Testis (tissue), 3 donors: ENCODE data around the gene ANKRD17. TPM values are rescaled to one million over a fixed set of nuclear protein-coding genes. Genes with fewer than 3 reads are reported as not detected.

Source experiments
- DNase-seq: peaks from one replicate; pipeline ENCODE4 v3.0.0-alpha.2; 2019
- H3K27ac ChIP-seq, 2 donors: fragments of 200-600 bp; sonication (generic); one replicate each; pipeline ENCODE4 v1.5.1; 2019
- H3K27me3 ChIP-seq: fragments of 200-600 bp; sonication (generic); one replicate; pipeline ENCODE4 v1.5.1; 2019
- H3K36me3 ChIP-seq: fragments of 200-600 bp; sonication (generic); one replicate; pipeline ENCODE4 v1.5.1; 2017; ENCODE audit warnings: low read depth; ENCODE audit errors: missing control alignments
- H3K4me1 ChIP-seq: fragments of 200-600 bp; sonication (generic); one replicate; pipeline ENCODE4 v1.5.1; 2019
- H3K4me3 ChIP-seq, 2 donors: fragments of 200-600 bp; sonication (generic); one replicate each; pipeline ENCODE4 v1.5.1; 2017 to 2019
- H3K9me3 ChIP-seq: fragments of 200-600 bp; sonication (generic); one replicate; pipeline ENCODE4 v1.5.1; 2017
- CTCF ChIP-seq, 3 experiments: fragments of 450-650 bp in 2 of 3; fragments of 200-600 bp in 1 of 3; sonication (generic) in 1 of 3; IDR thresholded peaks; one replicate each; pipeline ENCODE4 v1.5.1; 2016 to 2019; ENCODE audit warnings: antibody characterized with exemption in 3 of 3, mild to moderate bottlenecking in 2 of 3, moderate library complexity in 1 of 3
- POLR2A ChIP-seq: fragments of 450-650 bp; IDR thresholded peaks from one replicate; pipeline ENCODE4 v1.6.1; 2017; ENCODE audit warnings: antibody characterized with exemption, mild to moderate bottlenecking, moderate library complexity
- WGBS, 2 donors: methylation state at CpG; one replicate each; pipeline ENCODE4 v1.1.5; 2018; 5-methylcytosine and 5-hydroxymethylcytosine counted together
- intact Hi-C: fragments of 100-400 bp; cut with DNase I; formaldehyde crosslinking; loops from one replicate; pipeline ENCODE4 v1.15.1; 2023; ENCODE audit warnings: low total_unique reads
- polyA plus RNA-seq: library from polyadenylated mRNA; stranded (reverse); fragments of 350-450 nt; fragmentation: Illumina TruSeq; extraction: RNeasy Lipid Tissue Mini Kit (QIAGEN cat#74804); gene quantifications from one replicate; pipeline ENCODE4 v1.2.3, GENCODE V29; 2014; ENCODE audit warnings: low read depth, low replicate concordance; ENCODE audit not compliant: insufficient read depth
- total RNA-seq, 2 donors: library from RNA; depleted of rRNA; stranded (reverse); fragments of >200 nt; gene quantifications; one replicate each; pipeline ENCODE4 v1.2.3, GENCODE V29; 2016

ANKRD17 gene
- total and polyA plus RNA-seq, 3 donors from 2014 or later, result 26.9 to 78.3 (median 68.9) TPM

DNA sequence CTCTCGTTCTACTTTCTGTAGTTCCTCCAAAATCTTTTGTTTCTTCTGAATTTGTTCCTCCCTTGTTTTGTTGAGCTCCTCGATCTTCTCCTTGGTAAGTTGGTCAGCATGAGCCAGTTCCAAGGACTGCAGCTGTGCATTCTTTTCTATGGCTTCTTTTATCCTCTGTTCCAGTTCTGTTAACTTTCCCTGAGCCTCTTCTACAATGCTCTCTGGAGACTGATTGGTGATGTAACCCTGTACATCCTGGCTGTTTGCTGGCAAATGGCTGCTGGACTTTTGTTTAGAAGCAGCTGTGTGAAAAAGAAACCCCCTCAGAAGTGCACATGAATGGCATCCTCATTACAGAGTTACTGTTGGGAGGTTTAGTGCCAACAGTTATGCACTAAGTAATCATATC is 118.6 kb downstream of the ANKRD17 start:
- Histone ChIP-seq H3K27me3 (no peaks in the 10 kb centered on the region), H3K27ac (no peak overlapping the region), H3K4me3 (no peak overlapping the region), H3K9me3 (no peaks in the 10 kb centered on the region), H3K4me1 (no peaks in the 10 kb centered on the region), H3K36me3 (no peaks in the 10 kb centered on the region)
- WGBS, 2 donors, result 45 to 71% methylated on average over 2 of the region's 2 CpGs
- intact Hi-C loops, result no loop called here
- no peak for TF ChIP-seq POLR2A
- no peak for TF ChIP-seq CTCF (IDR thresholded peaks at IDR 0.05)
- DNase-seq, result no peak

DNA sequence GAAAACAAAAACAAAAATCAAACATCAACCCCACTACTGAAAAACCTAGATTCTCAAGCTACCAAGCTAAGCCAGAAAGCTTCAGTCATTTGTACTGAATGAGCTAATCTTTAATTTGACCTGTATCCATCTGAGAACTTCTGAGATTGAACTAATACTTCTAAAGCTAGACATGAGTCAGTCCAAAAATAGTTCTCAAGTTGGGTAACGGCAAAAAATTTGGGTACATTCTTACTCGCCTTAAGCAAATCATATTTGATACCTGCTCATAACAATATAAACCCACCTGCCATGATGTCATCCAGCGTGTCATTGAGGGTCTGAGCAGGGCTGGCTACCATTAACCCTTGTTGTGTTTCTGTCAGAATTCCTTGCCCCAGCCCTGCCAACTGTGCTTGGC is 119.4 kb downstream of the ANKRD17 start:
- no peak for TF ChIP-seq CTCF (IDR thresholded peaks at IDR 0.05)
- TF ChIP-seq POLR2A, result no peak
- 93 to 100% methylated on average over 3 of the region's 3 CpGs for WGBS, 2 donors
- DNase-seq, result no peak
- H3K9me3 ChIP-seq, result no peaks in the 10 kb centered on the region
- H3K4me3 ChIP-seq, result no peak overlapping the region
- H3K36me3 ChIP-seq, result no peaks in the 10 kb centered on the region
- intact Hi-C loops, result no loop called here
- no peak overlapping the region for H3K27ac ChIP-seq
- H3K4me1 ChIP-seq, result no peaks in the 10 kb centered on the region
- no peaks in the 10 kb centered on the region for H3K27me3 ChIP-seq

DNA sequence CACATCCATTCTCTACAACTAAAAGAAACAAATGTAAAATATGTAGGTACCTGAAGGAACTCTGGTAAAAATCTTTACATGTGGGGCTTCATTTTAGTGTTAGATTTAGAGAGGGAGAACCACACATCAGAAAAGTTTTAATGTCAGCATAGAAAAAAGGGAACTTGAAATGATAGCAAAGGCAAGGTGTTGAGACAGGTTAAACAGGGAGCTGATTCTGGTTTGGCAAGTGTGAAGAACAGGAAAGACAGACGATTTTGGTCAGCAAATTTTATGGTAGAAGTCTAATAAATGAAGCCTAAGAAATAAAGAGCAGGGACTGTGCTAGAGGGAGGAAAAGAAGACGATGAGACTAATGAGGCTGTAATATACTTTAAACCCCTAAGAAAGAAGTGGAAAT is 121.5 kb downstream of the ANKRD17 start:
- Histone ChIP-seq H3K4me3 (no peak overlapping the region), H3K4me1 (no peaks in the 10 kb centered on the region), H3K9me3 (no peaks in the 10 kb centered on the region), H3K36me3 (no peaks in the 10 kb centered on the region), H3K27ac (no peak overlapping the region), H3K27me3 (no peaks in the 10 kb centered on the region)
- TF ChIP-seq POLR2A (no peak), CTCF (IDR thresholded peaks at IDR 0.05) (no peak)
- intact Hi-C loops, result no loop called here
- no peak for DNase-seq
- WGBS, 2 donors, result 66 to 70% methylated on average over 2 of the region's 2 CpGs

- no peak overlapping the region for H3K4me3 ChIP-seq
- no peaks in the 10 kb centered on the region for H3K9me3 ChIP-seq
- H3K4me1 ChIP-seq, result no peaks in the 10 kb centered on the region
- no peaks in the 10 kb centered on the region for H3K36me3 ChIP-seq
- no peaks in the 10 kb centered on the region for H3K27me3 ChIP-seq
- H3K27ac ChIP-seq, result no peak overlapping the region
- no peak for TF ChIP-seq CTCF (IDR thresholded peaks at IDR 0.05)
- no peak for TF ChIP-seq POLR2A
- 95 to 100% methylated on average over 1 of the region's 1 CpG for WGBS, 2 donors
- DNase-seq, result no peak
- intact Hi-C loops, result no loop called here
Measured at GRCh38 chr4:73133784-73134183, 124.8 kb downstream of the ANKRD17 start.

GRCh38 chr4:73131281-73131680 is 127.3 kb downstream of the ANKRD17 start:
- Histone ChIP-seq H3K36me3 (no peaks in the 10 kb centered on the region), H3K27ac (no peak overlapping the region), H3K4me3 (no peak overlapping the region), H3K9me3 (no peaks in the 10 kb centered on the region), H3K4me1 (no peaks in the 10 kb centered on the region), H3K27me3 (no peaks in the 10 kb centered on the region)
- intact Hi-C loops, result no loop called here
- 51 to 52% methylated on average over 1 of the region's 1 CpG for WGBS, 2 donors
- no peak for DNase-seq
- TF ChIP-seq CTCF (IDR thresholded peaks at IDR 0.05) (no peak), POLR2A (no peak)
